IMR-90 (cell line): ENCODE measurements around the gene ERP44. TPM values are rescaled to one million over a fixed set of nuclear protein-coding genes. Genes with fewer than 3 reads are reported as not detected.
"Not testable (repeated sequence)": the region's sequence is repeated elsewhere in the genome, so short reads cannot be mapped to it uniquely, and the experiment has no call there.

Experiments used
- ATAC-seq: fragments of 200-7000 bp; cut with Tn5 transposase; 2 replicates; pipeline ENCODE4 v1.9.1; 2020; ENCODE audit warnings: low read depth, mild to moderate bottlenecking, moderate library complexity
- BruUV-seq: library from RNA; stranded (reverse); fragments of 400-500 nt; replicated peaks from 2 replicates; lab custom pipeline; 2021; lab: Mats Ljungman, UMichigan
- CTCF ChIA-PET: fragments of 300-600 bp; formaldehyde crosslinking; extraction: SDS; loops from one replicate; lab custom pipeline; 2021; ENCODE audit warnings: antibody characterized with exemption; lab: Yijun Ruan, JAX
- POLR2A ChIA-PET: fragments of 300-600 bp; sonication (Branson Sonifier 250); formaldehyde crosslinking; loops from one replicate; lab custom pipeline; 2022; ENCODE audit warnings: antibody characterized with exemption; ENCODE audit not compliant: unreplicated experiment; lab: Charles Lee
- DNase-seq: peaks from one replicate; pipeline ENCODE4 v3.0.0; 2013
- H2AFZ ChIP-seq: replicated peaks from 2 replicates; pipeline ENCODE3; 2013; ENCODE audit warnings: low read length, mild to moderate bottlenecking; ENCODE audit not compliant: poor library complexity
- H2AK5ac ChIP-seq: 2 replicates; pipeline ENCODE4 v1.6.1; 2013; ENCODE audit warnings: low read depth, low read length, inconsistent platforms
- H2AK9ac ChIP-seq: replicated peaks from 2 replicates; pipeline ENCODE3; 2013; ENCODE audit warnings: mild to moderate bottlenecking, low read depth, low read length, moderate library complexity; ENCODE audit not compliant: poor library complexity
- H2BK120ac ChIP-seq: 2 replicates; pipeline ENCODE4 v1.6.1; 2013; ENCODE audit warnings: low read depth, low read length, inconsistent platforms
- H2BK15ac ChIP-seq: 3 replicates; pipeline ENCODE4 v1.6.1; 2013; ENCODE audit warnings: low read depth, low read length, inconsistent platforms
- H2BK20ac ChIP-seq: 2 replicates; pipeline ENCODE4 v1.6.1; 2013; ENCODE audit warnings: low read depth, mild to moderate bottlenecking, inconsistent platforms, low read length, moderate library complexity
- H2BK5ac ChIP-seq: 2 replicates; pipeline ENCODE4 v1.6.1; 2013; ENCODE audit warnings: mild to moderate bottlenecking, low read depth, low read length, inconsistent platforms; ENCODE audit not compliant: poor library complexity, severe bottlenecking
- H3K14ac ChIP-seq: replicated peaks from 2 replicates; pipeline ENCODE4 v1.6.1; 2013; ENCODE audit warnings: low read depth, low read length, inconsistent platforms
- H3K18ac ChIP-seq: 2 replicates; pipeline ENCODE4 v1.6.1; 2013; ENCODE audit warnings: low read depth, low read length, control low read depth
- H3K23ac ChIP-seq: 2 replicates; pipeline ENCODE4 v1.6.1; 2013; ENCODE audit warnings: low read depth, low read length, inconsistent platforms
- H3K27ac ChIP-seq: 2 replicates; pipeline ENCODE4 v1.5.1; 2013; ENCODE audit warnings: mild to moderate bottlenecking, control low read depth, low read length; ENCODE audit not compliant: insufficient read depth
- H3K27me3 ChIP-seq: 2 replicates; pipeline ENCODE4 v1.6.1; 2013; ENCODE audit warnings: low read length; ENCODE audit not compliant: control insufficient read depth, insufficient read depth
- H3K36me3 ChIP-seq: 2 replicates; pipeline ENCODE4 v1.6.1; 2013; ENCODE audit warnings: low read length, mixed read lengths; ENCODE audit not compliant: control insufficient read depth, insufficient read depth
- H3K4ac ChIP-seq: 2 replicates; pipeline ENCODE4 v1.6.1; 2013; ENCODE audit warnings: low read depth, low read length, inconsistent platforms
- H3K4me1 ChIP-seq: 2 replicates; pipeline ENCODE4 v1.6.1; 2013; ENCODE audit warnings: low read length, mixed read lengths; ENCODE audit not compliant: control insufficient read depth, insufficient read depth
- H3K4me2 ChIP-seq: 2 replicates; pipeline ENCODE4 v1.6.1; 2013; ENCODE audit warnings: low read depth, mild to moderate bottlenecking, control low read depth, low read length, moderate library complexity
- H3K4me3 ChIP-seq: 2 replicates; pipeline ENCODE4 v1.5.1; 2013; ENCODE audit warnings: low read depth, mild to moderate bottlenecking, control low read depth, low read length, moderate library complexity; ENCODE audit not compliant: insufficient read depth
- H3K56ac ChIP-seq: 2 replicates; pipeline ENCODE4 v1.6.1; 2013; ENCODE audit warnings: low read length, inconsistent platforms; ENCODE audit not compliant: insufficient read depth; ENCODE audit errors: extremely low read depth
- H3K79me1 ChIP-seq, 2 experiments: 2 replicates each; pipeline ENCODE4 v1.6.1; 2013; ENCODE audit warnings: low read length in 2 of 2, inconsistent platforms in 1 of 2, low read depth in 1 of 2
- H3K9ac ChIP-seq: 2 replicates; pipeline ENCODE4 v1.6.1; 2013; ENCODE audit warnings: low read depth, low read length, control low read depth
- H3K9me1 ChIP-seq: 2 replicates; pipeline ENCODE4 v1.6.1; 2013; ENCODE audit warnings: low read length, inconsistent platforms; ENCODE audit not compliant: insufficient read depth
- H3K9me3 ChIP-seq: 2 replicates; pipeline ENCODE4 v1.6.1; 2013; ENCODE audit warnings: low read length; ENCODE audit not compliant: control insufficient read depth, insufficient read depth
- H4K20me1 ChIP-seq: 2 replicates; pipeline ENCODE4 v1.6.1; 2013; ENCODE audit warnings: low read length, inconsistent platforms; ENCODE audit not compliant: insufficient read depth
- H4K5ac ChIP-seq: 2 replicates; pipeline ENCODE4 v1.6.1; 2013; ENCODE audit warnings: mild to moderate bottlenecking, low read depth, low read length, control low read depth
- H4K8ac ChIP-seq, 2 experiments: 2 replicates each; pipeline ENCODE4 v1.6.1; 2013; ENCODE audit warnings: low read depth in 2 of 2, low read length in 2 of 2, control low read depth in 1 of 2, inconsistent platforms in 1 of 2
- H4K91ac ChIP-seq: 2 replicates; pipeline ENCODE4 v1.6.1; 2013; ENCODE audit warnings: low read depth, low read length, inconsistent platforms; ENCODE audit not compliant: insufficient read depth
- WGBS, 2 experiments: methylation state at CpG; one replicate each; pipeline versions ENCODE4 v1.1.5 to v1.1.7; 2013; ENCODE audit warnings: missing lambda C conversion rate in 2 of 2; ENCODE audit not compliant: insufficient read length in 1 of 2; ENCODE audit errors: extremely low coverage in 2 of 2; 5-methylcytosine and 5-hydroxymethylcytosine counted together
- dilution Hi-C: fragments of 300-500 bp; cut with HindIII; formaldehyde crosslinking; loops from one replicate; pipeline ENCODE4 v1.14.3; 2018; ENCODE audit warnings: low sequenced_read_pairs; ENCODE audit not compliant: unreplicated experiment
- in situ Hi-C: fragments of 300-500 bp; cut with MboI; formaldehyde crosslinking; loops from 3 replicates; pipeline ENCODE4 v1.14.3; 2019; ENCODE audit warnings: low sequenced_read_pairs, inconsistent platforms, mixed read lengths
- intact Hi-C: fragments of 100-400 bp; cut with micrococcal nuclease; formaldehyde crosslinking; loops from 2 replicates; pipeline ENCODE4 v1.10.0; 2022
- polyA plus RNA-seq, 3 experiments: library from polyadenylated mRNA; depleted of rRNA; stranded (reverse); fragments of >200 nt; gene quantifications; 2 replicates each; pipeline ENCODE4 v1.2.3, GENCODE V29; 2012; ENCODE audit warnings: low replicate concordance in 1 of 3
- total RNA-seq: library from RNA; depleted of rRNA; stranded (reverse); fragments of >200 nt; gene quantifications from 2 replicates; pipeline ENCODE4 v1.2.3, GENCODE V29; 2012

The ERP44 gene
- total and polyA plus RNA-seq, 2 of the 4 experiments (the other 2 are of a cell fraction) = 9.1 to 13.5 TPM

- H4K20me1 ChIP-seq, H4K5ac ChIP-seq, H2AFZ ChIP-seq, H2AK9ac ChIP-seq, BruUV-seq, H3K18ac ChIP-seq, dilution Hi-C loops, intact Hi-C loops, H3K4me1 ChIP-seq, H3K36me3 ChIP-seq, H3K9me3 ChIP-seq, H4K91ac ChIP-seq, CTCF ChIA-PET, H3K14ac ChIP-seq, H3K27ac ChIP-seq, POLR2A ChIA-PET, H4K8ac ChIP-seq, ATAC-seq, DNase-seq, H2BK5ac ChIP-seq, H3K4ac ChIP-seq, H2AK5ac ChIP-seq, H3K27me3 ChIP-seq, in situ Hi-C loops, H2BK120ac ChIP-seq, H2BK20ac ChIP-seq, H3K56ac ChIP-seq, H3K23ac ChIP-seq, H3K9me1 ChIP-seq, H3K79me1 ChIP-seq, H3K4me3 ChIP-seq, H2BK15ac ChIP-seq, H3K4me2 ChIP-seq, H3K9ac ChIP-seq: not testable (repeated sequence)
- no CpG with 5 or more reads among the region's 8 CpGs for WGBS, 2 experiments
Measured at GRCh38 chr9:100145976-100146375, 47.2 kb upstream of the ERP44 start.

- H3K18ac ChIP-seq, BruUV-seq, DNase-seq: not testable (repeated sequence)
Measured at GRCh38 chr9:100145167-100145934, 46.6 kb upstream of the ERP44 start.

More at GRCh38 chr9:100145167-100145934, 46.6 kb upstream of the ERP44 start:
- H3K14ac ChIP-seq, H2AK9ac ChIP-seq, H3K4me3 ChIP-seq, H2BK120ac ChIP-seq, H3K27me3 ChIP-seq, H3K4me2 ChIP-seq, H3K9me3 ChIP-seq, in situ Hi-C loops, H2AK5ac ChIP-seq, H3K79me1 ChIP-seq, CTCF ChIA-PET, H4K20me1 ChIP-seq, H4K8ac ChIP-seq, H2BK20ac ChIP-seq, dilution Hi-C loops, H3K27ac ChIP-seq, H3K9ac ChIP-seq, H2BK5ac ChIP-seq, intact Hi-C loops, H2BK15ac ChIP-seq, H3K4ac ChIP-seq, H2AFZ ChIP-seq, H3K56ac ChIP-seq, H4K91ac ChIP-seq, H4K5ac ChIP-seq, POLR2A ChIA-PET, H3K36me3 ChIP-seq, H3K23ac ChIP-seq, H3K4me1 ChIP-seq, H3K9me1 ChIP-seq, ATAC-seq: not testable (repeated sequence)
- WGBS, 2 experiments = 89% methylated on average over 4 of the region's 15 CpGs; no CpG with 5 or more reads in 1 of the 2 experiments
